DOHH2 (cell line): ENCODE data around the gene TRERF1.

Experiments
- EZH2phosphoT487 ChIP-seq: fragments of 200-600 bp; sonication (generic); IDR thresholded peaks from 2 replicates; pipeline ENCODE4 v1.6.1; 2017; ENCODE audit warnings: borderline replicate concordance, mild to moderate bottlenecking, antibody characterized with exemption, low read length, moderate library complexity, mixed read lengths
- TF ChIP-seq, protein P1 (sequence below): fragments of 200-600 bp; sonication (generic); IDR thresholded peaks from one replicate; pipeline ENCODE4 v1.5.1; 2014; ENCODE audit warnings: antibody characterized with exemption, mild to moderate bottlenecking, low read depth, low read length; ENCODE audit not compliant: poor library complexity, severe bottlenecking

- TF ChIP-seq, protein P1, sequence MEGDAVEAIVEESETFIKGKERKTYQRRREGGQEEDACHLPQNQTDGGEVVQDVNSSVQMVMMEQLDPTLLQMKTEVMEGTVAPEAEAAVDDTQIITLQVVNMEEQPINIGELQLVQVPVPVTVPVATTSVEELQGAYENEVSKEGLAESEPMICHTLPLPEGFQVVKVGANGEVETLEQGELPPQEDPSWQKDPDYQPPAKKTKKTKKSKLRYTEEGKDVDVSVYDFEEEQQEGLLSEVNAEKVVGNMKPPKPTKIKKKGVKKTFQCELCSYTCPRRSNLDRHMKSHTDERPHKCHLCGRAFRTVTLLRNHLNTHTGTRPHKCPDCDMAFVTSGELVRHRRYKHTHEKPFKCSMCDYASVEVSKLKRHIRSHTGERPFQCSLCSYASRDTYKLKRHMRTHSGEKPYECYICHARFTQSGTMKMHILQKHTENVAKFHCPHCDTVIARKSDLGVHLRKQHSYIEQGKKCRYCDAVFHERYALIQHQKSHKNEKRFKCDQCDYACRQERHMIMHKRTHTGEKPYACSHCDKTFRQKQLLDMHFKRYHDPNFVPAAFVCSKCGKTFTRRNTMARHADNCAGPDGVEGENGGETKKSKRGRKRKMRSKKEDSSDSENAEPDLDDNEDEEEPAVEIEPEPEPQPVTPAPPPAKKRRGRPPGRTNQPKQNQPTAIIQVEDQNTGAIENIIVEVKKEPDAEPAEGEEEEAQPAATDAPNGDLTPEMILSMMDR: peak; percentile 53
- TF ChIP-seq EZH2phosphoT487: no peak
These were observed 275.9 kb downstream of the TRERF1 start for GRCh38 chr6:42175860-42176259.
